A549 treated with dexamethasone at 1 μM for 4 hours (cell line): ENCODE data around the gene STK33. TPM values are rescaled to one million over a fixed set of nuclear protein-coding genes. Genes with fewer than 3 reads are reported as not detected.

Source experiments
- total RNA-seq: library from RNA; stranded (reverse); fragments of 200-300 nt; extraction: Qiagen RNA extraction; gene quantifications from 5 replicates; pipeline ENCODE4 v1.2.3, GENCODE V29; 2022

The STK33 gene
- 2.8 to 5.1 TPM (median 4.2 TPM) in 5 replicates for total RNA-seq

GRCh38 chr11:8593935-8594909 is at the start of gene STK33:
Gene STK33, minus strand, starts transcription at chr11:8594228. Its CDS starts 119,323 bp downstream, at chr11:8474905.

Other genes starting within 250 kb of the STK33 start
- gene TRIM66, start 88.4 kb upstream of the STK33 start, total RNA-seq = 0.88 to 2.8 TPM (median 2.2 TPM) in 5 replicates
- gene RPL27A, start 88.6 kb upstream of the STK33 start, total RNA-seq = 2,410 to 2,744 TPM (median 2,494 TPM) in 5 replicates